SIG-M5 treated with dmso at 0.1 percent for 504 hours (cell line): ENCODE results near the gene BCAS3.
A peak's percentile ranks its signal among the peaks of the same experiment; 100 is the strongest.
"Not testable (repeated sequence)": the region's sequence is repeated elsewhere in the genome, so short reads cannot be mapped to it uniquely, and the experiment has no call there.

Experiments
- DNase-seq: peaks from one replicate; lab custom pipeline; 2025; ENCODE audit not compliant: unreplicated experiment; lab: John Stamatoyannopoulos, UW

The BCAS3 gene

GRCh38 chr17:60920107-60920506, 242.5 kb downstream of the BCAS3 start:
- no peak for DNase-seq

- no peak for DNase-seq
Observed at GRCh38 chr17:60923000-60923399, 245.3 kb downstream of the BCAS3 start.

- DNase-seq = no peak
Observed at GRCh38 chr17:60926466-60927183, 249.0 kb downstream of the BCAS3 start.

- no peak for DNase-seq
Observed at GRCh38 chr17:60933739-60934138, 256.1 kb downstream of the BCAS3 start.

GRCh38 chr17:60934723-60935122, 257.1 kb downstream of the BCAS3 start:
- DNase-seq = no peak

- not testable (repeated sequence) for DNase-seq
Observed at GRCh38 chr17:60935991-60936390, 258.3 kb downstream of the BCAS3 start.

- DNase-seq = no peak
Observed at GRCh38 chr17:60939318-60939717, 261.7 kb downstream of the BCAS3 start.

GRCh38 chr17:60941028-60941427, 263.4 kb downstream of the BCAS3 start:
- DNase-seq = no peak

- DNase-seq = no peak
Observed at GRCh38 chr17:60941571-60941970, 263.9 kb downstream of the BCAS3 start.

GRCh38 chr17:60944751-60945150, 267.1 kb downstream of the BCAS3 start:
- no peak for DNase-seq

GRCh38 chr17:60947100-60947499, 269.4 kb downstream of the BCAS3 start:
- DNase-seq = no peak

- no peak for DNase-seq
Observed at GRCh38 chr17:60947543-60947942, 269.9 kb downstream of the BCAS3 start.

GRCh38 chr17:60952747-60953146, 275.1 kb downstream of the BCAS3 start:
- DNase-seq = no peak

- DNase-seq = no peak
Observed at GRCh38 chr17:60959011-60959410, 281.4 kb downstream of the BCAS3 start.

GRCh38 chr17:60959696-60960095, 282.0 kb downstream of the BCAS3 start:
- DNase-seq = no peak

GRCh38 chr17:60960398-60961065, 282.9 kb downstream of the BCAS3 start:
- DNase-seq = no peak

- no peak for DNase-seq
Observed at GRCh38 chr17:60964160-60964559, 286.5 kb downstream of the BCAS3 start.

- DNase-seq = no peak
Observed at GRCh38 chr17:60968266-60968665, 290.6 kb downstream of the BCAS3 start.

- no peak for DNase-seq
Observed at GRCh38 chr17:60969500-60970037, 291.9 kb downstream of the BCAS3 start.

- no peak for DNase-seq
Observed at GRCh38 chr17:60970741-60971140, 293.1 kb downstream of the BCAS3 start.

GRCh38 chr17:60971515-60972369, 294.1 kb downstream of the BCAS3 start:
- peak; percentile 86 for DNase-seq
